GM18508 (cell line): Measurements from ENCODE around the gene LY86.
A peak's percentile ranks its signal among the peaks of the same experiment; 100 is the strongest.

Experiments
- ATAC-seq: cut with Tn5 transposase; IDR thresholded peaks from one replicate; pipeline ENCODE4 v1.9.1; 2021; ENCODE audit warnings: moderate number of reproducible peaks; ENCODE audit not compliant: insufficient read depth, unreplicated experiment

LY86 gene

GRCh38 chr6:6588064-6588923 lies at the start of gene LY86:
LY86 (plus strand) TSS chr6:6588720; CDS start chr6:6588735, 15 bp downstream.
- peak; percentile 39 for ATAC-seq

- no peak for ATAC-seq
Observed at GRCh38 chr6:6539036-6539435, 49.5 kb upstream of the LY86 start.

GRCh38 chr6:6542357-6542756 lies 46.2 kb upstream of the LY86 start:
- ATAC-seq, result no peak

- no peak for ATAC-seq
Observed at GRCh38 chr6:6543181-6543879, 45.2 kb upstream of the LY86 start.

GRCh38 chr6:6545616-6546317 lies 42.8 kb upstream of the LY86 start:
- ATAC-seq, result no peak

- peak; percentile 16 for ATAC-seq
Observed at GRCh38 chr6:6546318-6547109, 42.0 kb upstream of the LY86 start.

- peak; percentile 89 for ATAC-seq
Observed at GRCh38 chr6:6547110-6547879, 41.2 kb upstream of the LY86 start.

GRCh38 chr6:6556161-6556737 lies 32.3 kb upstream of the LY86 start:
- ATAC-seq, result no peak

- ATAC-seq, result no peak
Observed at GRCh38 chr6:6556738-6557503, 31.6 kb upstream of the LY86 start.

- ATAC-seq, result no peak
Observed at GRCh38 chr6:6557504-6557839, 31.0 kb upstream of the LY86 start.

- ATAC-seq, result no peak
Observed at GRCh38 chr6:6557886-6558285, 30.6 kb upstream of the LY86 start.

- no peak for ATAC-seq
Observed at GRCh38 chr6:6559994-6560570, 28.4 kb upstream of the LY86 start.

- ATAC-seq, result no peak
Observed at GRCh38 chr6:6560909-6561308, 27.6 kb upstream of the LY86 start.

- ATAC-seq, result no peak
Observed at GRCh38 chr6:6564154-6564553, 24.4 kb upstream of the LY86 start.

GRCh38 chr6:6565069-6565468 lies 23.5 kb upstream of the LY86 start:
- ATAC-seq, result no peak

- ATAC-seq, result no peak
Observed at GRCh38 chr6:6565488-6565887, 23.0 kb upstream of the LY86 start.

- ATAC-seq, result no peak
Observed at GRCh38 chr6:6566766-6567165, 21.8 kb upstream of the LY86 start.

- no peak for ATAC-seq
Observed at GRCh38 chr6:6569096-6569810, 19.3 kb upstream of the LY86 start.
